GM21529 (cell line): ENCODE results near the gene TXNL4A.
A peak's percentile ranks its signal among the peaks of the same experiment; 100 is the strongest.
"Not testable (repeated sequence)": the region's sequence is repeated elsewhere in the genome, so short reads cannot be mapped to it uniquely, and the experiment has no call there.

Experiments
- ATAC-seq: cut with Tn5 transposase; IDR thresholded peaks from one replicate; pipeline ENCODE4 v1.9.1; 2021; ENCODE audit not compliant: unreplicated experiment

TXNL4A gene

DNA sequence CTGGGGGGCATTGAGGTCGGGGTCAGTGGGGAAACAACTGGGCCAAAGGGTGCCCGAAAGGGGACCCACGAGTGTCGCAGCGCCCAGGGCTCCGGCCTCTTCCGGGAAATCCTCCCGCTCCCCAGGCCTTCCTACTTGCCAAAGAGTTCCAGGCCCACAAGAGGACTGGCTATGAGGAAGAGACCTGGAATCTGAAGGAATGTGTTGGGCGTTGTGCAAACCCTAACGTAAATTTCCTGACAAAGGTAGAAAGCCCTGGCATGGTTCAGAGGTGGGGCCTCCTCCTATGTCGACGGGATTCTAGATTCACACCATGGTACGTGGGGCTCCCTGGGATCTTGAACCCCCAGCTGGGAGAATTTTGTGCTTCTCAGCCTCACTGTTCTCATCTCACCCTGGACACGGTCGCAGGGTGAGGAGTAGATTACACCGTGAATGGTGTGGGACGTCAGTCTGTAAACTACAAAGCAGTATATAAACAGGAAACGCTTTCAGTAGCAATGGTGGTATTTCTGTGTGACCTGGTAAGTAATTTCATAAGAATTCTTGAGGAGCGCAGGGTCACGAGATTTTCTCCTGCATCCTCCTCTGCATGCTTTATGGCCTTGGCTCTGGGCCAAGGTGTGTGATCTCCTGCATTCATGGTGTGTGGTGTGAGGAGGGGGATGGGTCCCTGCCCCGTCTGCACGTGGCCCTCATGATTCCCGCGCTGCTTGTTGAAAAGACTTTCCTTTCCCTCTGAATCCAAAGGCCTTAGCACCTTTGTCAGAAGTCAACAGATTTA, 23.1 kb downstream of the TXNL4A start:
- ATAC-seq, result peak; percentile 36

DNA sequence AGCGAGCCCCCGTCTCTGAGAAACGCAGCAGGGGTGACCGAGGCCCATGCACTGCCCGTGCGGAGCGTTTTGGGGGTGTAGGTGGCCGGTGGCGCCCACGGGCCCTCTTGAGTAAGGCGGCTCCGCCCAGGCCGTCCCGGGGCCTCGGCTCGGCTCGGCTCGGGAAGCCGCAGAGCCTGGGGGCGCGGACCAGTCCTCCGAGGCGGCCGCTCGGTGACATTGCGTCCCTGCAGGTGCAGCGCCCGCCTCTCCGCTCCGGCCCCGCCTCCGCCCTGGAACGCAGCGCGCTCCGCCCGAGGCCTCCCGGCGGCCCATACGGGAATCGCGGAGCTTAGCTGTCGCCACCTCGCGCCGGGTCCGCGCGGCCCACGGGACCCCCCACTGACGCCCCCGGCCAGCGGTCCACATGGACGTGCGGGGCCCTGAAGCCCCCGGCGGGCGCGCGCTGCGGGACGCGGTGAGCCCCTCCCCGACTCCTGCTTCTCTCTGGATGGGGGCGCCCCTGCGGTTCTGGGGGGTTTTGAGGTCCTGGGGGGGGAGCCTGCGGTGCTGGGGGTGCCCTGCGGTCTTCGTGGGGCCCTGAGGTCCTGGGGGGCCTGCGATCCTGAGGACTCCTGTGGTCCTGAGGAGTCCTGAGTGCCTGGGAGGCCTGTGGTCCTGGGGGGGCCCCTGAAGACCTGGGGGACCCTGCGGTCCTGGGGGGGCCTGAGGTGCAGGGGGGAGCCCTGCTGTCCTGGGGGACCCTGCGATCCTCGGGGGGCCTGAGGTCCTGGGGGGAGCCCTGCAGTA, 23.8 kb downstream of the TXNL4A start, which contains the start of gene HSBP1L1:
TSS of gene HSBP1L1 (plus strand) at position 314 of the 789 bp plus-strand sequence. CDS start at position 407, 93 bp downstream.
- ATAC-seq, result peak; percentile 83

DNA sequence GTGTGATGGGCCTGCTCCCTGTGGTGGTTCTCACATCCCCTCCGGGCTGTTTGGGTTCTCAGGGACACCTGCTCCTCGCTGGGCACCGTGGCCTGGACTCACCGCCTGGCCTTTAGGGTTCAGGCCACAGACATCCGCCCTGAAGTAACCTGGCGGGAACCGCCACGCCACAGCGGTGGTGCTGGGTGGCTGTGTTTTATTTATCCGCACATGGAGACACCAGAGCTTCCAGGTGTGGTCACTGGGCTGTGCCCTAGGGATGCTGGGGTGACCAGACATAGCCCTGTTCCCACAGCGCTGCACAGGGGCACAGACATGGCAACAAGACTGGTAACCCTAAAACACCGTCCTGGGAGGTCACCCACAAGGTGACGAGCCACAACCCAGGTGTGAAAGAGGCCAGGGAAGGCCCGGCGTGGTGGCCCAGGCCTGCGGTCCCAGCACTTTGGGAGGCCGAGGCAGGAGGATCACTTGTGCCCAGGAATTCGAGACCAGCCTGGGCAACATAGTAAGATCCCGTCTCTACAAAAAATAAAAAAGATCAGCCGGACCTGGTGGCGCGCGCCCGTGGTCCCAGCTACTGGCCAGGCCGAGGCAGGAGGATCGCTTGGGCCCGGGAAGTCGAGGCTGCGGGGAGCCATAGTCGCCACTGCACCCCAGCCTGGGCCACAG, 24.6 kb downstream of the TXNL4A start:
- ATAC-seq, result no peak

DNA sequence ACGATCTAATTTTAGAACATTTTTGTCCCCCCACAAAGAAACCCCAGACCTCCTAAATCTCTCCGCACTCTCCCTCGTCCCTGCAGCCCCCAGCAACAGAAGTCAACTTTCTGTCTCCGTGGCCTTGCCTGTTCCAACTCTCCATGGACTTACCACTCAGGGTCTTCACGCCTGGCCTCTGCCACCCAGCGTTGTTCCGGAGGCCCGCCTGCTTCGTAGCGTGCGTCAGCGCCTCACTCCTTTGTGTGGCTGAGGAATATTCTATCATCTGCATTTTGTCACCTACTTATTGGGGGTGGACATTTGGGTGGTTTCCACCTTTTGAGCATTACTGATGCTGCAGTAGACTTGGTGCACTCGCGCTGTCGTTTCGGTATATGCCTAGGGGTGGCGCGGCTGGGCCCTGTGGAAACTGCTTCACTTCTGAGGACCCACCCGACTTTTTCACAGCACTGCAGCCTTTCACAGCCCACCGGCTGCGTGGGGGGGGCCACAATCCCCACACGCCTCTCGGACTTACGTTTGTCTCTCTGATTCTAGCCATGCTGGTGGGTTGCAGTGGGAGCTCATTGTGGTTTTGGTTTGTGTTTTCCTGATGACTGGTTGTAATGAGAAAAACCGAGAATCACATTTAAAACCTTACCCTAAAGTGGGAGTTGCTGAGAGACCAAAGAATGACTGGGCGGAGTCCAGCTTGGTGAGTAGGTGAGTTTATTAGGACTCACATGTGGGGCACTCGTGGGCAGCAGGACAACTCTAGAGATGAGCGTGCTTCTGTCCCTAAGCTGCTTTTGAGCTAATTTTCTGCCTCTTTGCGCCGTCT, 25.3 kb downstream of the TXNL4A start:
- ATAC-seq, result no peak

DNA sequence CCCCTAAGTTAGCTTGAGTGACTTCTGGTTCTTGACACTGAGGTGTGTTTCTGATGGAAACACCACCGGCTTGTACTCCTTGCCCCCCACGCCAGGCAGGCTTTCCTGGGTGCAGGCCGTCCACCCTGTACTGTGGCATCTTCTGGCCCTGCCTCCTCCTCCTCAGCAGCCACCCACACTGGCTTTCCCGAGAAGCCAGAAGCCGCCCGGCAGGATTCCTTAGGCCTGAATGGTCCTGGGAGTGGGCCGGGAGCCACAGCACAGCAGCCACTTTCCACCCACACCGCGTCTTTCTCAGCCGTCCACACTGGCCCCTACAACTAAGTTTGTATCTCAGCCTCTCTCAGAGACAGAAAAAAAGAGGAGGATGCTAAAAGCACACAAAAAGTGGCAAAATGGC, 26.1 kb downstream of the TXNL4A start:
- ATAC-seq, result no peak

DNA sequence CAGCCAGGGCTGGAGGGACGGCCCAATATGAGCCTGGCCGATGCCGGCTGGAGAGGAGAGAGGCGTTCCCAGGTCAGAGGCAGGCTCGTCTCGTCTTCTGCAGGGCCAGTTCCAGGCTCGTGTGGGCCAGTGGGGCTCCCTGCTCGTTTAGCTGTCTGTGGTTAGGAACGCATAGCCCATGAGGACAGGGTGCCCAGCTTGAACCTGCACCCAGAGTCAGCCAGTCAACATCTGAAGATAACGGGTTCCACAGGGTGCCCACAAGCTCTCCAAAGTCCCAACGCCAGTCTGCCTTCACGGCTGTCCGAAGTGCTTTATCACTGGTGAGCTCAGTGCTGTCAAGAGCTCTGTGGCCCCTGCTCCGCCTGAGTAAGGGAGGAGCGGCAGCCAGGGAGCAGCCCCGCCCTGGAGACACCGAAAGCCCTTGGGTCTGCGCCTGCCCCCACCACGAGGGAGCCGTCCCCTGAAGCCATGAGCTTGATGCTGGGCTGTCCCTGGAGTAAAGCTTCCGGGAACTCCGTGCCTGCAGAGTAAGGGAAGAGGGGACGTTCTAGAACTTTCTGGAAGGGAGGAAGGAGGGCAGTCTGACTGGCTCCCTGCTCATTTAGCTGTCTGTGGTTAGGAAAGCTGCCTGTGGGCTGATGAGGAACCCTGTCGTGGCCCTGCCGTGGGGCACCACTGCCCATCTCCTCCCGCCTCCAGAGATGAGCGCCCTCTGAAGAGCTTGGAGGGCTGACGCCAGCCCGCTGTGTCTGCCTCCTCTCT, 26.7 kb downstream of the TXNL4A start:
- ATAC-seq, result no peak

DNA sequence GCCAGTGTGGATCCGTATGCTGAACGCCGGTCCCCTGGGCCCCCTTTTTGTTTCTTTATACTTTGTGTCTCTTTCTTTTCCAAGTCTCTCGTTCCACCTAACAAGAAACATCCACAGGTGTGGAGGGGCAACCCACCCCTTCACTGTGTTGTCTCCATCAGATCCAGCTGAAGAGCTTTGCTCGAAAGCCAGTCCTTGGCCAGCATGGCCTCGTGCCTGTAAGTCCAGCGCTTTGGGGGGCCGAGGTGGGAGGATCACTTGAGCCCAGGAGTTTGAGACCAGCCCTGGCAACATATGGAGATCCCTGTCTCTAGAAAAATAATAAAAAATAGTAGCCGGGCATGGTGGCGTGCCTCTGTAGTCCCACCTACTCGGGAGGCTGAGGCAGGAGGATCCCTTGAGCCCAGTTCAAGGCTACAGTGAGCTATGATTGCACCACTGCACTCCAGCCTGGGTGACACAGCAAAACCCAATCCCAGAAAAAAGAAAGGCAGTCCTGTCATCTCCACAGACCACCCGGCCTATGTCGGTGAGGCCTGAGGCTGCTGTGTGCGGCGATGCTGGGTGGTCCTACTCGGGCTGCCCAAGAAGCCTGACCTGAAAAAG, 27.3 kb downstream of the TXNL4A start:
- ATAC-seq, result no peak

DNA sequence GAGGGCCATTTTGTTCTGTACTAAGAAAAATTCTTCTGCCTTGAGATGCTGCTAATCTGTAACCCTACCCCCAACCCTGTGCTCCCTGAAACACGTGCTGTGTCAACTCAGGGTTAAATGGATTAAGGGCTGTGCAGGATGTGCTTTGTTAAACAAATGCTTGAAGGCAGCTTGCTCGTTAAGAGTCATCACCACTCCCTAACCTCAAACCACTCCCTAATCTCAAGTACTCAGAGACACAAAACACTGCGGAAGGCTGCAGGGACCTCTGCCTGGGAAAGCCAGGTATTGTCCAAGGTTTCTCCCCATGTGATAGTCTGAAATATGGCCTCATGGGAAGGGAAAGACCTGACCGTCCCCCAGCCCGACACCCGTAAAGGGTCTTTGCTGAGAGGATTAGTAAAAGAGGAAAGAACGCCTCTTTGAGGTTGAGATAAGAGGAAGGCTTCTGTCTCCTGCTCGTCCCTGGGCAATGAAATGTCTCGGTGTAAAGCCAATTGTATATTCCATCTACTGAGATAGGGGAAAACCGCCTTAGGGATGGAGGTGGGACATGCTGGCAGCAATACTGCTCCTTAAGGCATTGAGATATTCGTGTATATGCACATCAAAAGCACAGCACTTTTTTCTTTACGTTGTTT, 28.1 kb downstream of the TXNL4A start:
- not testable (repeated sequence) for ATAC-seq

DNA sequence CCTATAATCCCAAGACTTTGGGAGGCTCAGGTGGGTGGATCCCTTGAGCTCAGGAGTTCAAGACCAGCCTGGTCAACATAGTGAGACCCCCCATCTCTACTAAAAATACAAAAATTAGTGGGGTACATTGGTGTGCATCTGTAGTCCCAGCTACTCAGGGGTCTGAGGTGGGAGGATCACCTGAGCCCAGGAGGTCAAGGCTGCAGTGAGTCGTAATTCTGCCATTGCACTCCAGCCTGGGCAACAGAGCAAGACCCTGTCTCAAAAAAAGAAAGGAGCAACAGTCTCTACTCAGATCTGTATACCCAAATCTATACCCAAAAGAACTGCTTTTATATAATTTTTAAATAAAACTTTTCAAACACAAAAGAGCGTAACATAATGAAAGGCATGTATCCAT, 29.4 kb downstream of the TXNL4A start:
- ATAC-seq, result no peak

DNA sequence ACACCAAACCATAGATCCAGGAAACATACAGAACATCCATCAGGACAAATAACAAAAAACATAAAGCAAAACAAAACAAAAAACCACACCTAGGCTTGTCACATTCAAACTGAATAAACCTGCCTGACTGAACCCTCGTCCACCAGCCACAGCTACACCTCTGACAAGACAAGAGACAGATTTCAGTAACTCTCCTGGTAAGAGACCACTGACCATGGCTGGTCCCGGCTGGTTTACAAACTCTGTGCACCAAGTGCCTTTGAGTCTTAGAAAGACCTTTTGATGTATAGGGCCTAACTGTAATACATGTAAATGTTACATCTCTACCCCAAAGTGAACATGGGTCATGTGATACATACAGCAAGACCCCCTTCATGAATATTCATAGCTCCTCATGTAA, 32.1 kb downstream of the TXNL4A start:
- ATAC-seq, result no peak

DNA sequence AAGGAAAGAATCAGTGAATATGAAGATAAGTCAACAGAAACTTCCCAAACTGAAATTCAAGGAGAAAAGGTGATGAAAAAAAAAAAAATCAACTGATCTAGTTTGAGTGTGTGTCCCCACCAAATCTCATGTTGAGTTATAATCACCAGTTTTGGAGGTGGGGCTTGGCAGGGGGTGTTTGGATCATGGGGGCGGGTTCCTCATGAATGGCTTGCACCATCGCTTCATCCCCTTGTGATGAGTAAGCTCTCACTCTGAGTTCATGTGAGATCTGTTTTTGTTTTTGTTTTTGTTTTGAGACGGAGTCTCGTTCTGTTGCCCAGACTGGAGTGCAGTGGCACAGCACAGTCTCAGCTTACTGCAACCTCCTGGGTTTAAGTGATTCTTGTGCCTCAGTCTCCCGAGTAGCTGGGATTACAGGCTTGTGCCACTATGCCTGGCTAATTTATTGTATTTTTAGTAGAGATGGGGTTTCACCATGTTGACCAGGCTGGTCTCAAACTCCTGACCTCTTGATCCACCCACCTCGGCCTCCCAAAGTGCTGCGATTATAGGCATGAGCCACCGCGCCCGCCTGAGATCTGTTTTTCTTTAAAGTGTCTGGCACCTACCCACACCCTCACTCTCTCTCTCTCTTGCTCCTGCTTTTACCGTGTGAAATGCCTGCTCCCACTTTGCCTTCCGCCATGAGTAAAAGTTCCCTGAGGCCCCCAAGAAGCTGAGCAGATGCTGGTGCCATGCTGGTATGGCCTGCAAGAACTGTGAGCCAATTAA, 32.9 kb downstream of the TXNL4A start:
- ATAC-seq, result no peak

DNA sequence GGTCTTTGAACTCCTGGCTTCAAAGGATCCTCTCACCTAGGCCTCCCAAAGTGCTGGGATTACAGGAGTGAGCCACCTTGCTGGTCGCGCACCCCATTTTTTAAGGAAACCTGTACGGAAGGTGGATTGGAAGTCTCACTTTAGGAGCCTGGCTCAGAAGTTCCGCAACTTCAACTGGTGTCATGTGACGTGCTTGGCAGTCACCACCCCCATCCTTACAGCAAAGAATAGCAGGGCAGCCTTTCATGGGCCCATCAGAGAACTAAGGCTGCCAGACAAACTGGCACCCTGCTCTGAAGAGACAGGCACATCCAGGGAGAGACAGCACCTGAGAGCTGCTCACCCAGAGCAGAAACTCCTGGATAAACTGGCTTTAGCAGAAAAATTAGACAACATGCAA, 33.6 kb downstream of the TXNL4A start:
- ATAC-seq, result no peak

DNA sequence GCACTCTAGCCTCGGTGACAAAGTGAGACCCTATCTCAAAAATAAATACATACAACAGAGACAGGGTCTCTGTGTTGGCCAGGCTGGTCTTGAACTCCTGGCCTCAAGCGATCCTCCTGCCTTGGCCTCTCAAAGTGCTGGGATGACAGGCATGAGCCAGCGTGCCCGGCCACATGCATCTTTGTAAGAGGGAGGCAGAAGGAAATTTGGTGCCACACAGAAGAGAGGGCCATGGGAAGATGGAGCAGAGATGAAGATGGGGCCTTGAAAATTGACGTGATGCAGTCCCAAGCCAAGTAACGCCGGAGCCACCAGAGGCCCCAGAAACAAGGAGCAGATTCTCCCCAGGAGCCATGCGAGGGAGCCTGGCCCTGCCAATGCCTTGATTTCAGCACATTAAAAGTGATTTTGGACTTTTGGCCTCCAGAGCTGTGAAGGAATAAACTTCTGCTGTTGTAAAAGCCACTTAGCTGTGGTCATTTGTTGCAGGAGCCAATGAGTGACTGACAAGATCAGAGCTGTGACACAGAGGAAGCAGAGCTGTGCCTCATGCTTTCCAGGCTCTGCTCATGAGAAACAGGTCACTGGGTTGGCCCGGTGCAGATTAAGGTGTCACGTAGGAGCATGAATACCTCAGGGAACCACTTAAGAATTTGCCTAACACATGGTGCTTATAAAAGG, 34.3 kb downstream of the TXNL4A start:
- ATAC-seq, result no peak

DNA sequence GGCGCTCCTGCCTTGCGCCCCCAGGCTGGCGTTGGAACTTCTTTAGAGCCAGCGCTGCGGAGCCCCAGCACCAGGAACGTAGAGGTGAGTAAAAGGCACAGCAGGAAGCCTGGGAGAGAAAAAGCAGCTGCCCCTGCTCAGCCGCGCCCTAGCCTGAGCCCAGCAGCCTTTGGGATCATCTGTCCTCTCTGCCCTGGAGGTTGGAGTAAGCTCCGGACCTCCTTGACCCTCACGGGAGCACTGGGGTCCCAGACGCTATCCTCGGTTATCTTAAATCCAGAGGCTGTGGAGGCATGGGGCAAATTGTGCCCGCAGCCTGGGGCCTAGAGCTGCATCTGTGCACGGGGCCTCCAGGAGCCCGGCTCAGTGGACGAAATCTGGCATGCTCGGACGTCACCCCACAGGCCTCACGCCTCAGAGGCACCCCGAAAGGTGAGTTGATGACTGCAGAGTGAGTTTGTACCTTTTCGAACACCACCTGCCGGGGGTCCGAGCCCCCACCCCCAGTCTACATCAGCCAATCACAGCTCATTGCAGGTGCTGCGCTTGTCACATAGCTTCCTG, 35.3 kb downstream of the TXNL4A start:
- ATAC-seq, result no peak

DNA sequence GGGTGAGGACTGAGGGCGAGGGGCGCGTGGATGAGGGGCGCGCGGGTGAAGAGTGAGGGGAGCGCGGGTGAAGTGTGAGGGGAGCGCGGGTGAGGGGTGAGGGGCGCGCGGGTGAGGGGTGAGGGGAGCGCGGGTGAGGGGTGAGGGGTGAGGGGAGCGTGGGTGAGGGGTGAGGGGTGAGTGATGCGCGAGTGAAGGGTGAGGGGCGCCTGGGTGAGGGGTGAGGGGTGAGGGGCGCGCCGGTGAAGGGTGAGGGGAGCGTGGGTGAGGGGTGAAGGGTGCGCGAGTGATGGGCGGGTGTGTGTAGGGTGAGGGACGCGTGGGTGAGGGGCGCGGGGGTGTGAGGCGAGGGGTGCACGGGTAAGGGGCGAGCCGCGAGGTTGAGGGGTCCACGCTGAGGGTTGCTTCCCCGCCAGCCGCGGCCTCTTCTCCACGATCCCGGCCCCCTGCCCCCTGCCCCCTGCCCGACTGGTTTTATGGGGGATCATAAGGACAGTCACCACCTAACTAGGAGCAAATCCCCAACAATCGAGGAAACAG, 35.8 kb downstream of the TXNL4A start:
- ATAC-seq, result no peak

DNA sequence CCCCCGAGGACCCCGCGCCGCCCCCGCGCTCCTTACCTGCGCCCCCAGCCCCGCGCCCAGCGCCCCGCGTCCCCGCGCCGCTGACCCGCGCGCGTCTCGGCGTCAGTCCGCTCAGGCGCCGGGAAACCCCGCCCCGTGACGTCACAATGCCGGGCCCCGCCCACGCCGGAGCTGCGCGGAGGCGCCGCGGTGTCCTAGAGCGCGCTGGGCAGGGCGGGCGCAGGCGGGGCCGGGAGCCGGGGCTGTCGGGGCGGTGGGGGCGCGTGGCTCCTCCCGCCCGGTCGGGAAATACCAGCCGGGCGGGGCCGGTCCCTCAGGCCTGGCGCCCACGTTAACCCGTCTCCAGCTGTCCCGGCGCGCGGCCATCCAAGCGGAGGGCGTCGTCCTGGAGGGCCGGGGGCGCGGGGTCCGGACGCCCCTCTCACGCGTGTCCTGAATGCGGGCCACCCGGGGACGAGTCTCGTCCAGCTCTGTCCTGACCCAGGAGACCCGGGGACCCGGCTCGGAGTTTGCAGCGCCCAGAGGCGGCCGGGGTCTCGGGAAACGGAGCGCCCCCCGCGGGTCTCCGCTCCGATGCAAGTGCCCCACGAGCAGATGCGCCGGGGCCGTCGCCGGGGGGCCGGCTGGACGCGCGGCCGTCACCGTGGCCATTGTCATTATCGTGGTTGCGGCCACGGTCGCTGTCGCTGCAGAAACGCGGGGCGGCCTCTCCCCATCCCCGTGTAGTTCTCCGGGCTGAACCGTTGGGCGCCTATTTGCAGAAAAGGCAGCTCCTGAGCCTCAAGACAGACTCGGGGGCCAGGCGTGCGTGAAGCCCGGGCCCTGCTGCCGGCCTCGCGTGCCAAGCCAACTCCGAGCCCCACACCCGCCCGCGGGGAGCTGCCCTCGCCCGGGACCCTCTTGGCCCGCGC, 36.6 kb downstream of the TXNL4A start, which contains the start of gene SLC66A2:
TSS of gene SLC66A2 (minus strand) at position 109 of the 911 bp plus-strand sequence. CDS start 727 bp downstream, outside the sequence.
- ATAC-seq, result peak; percentile 78
